ENCODE measurements around the gene DSN1. TPM values are rescaled to one million over a fixed set of nuclear protein-coding genes. Genes with fewer than 3 reads are reported as not detected.
"Not testable (repeated sequence)": the region's sequence is repeated elsewhere in the genome, so short reads cannot be mapped to it uniquely, and the experiment has no call there.

The DSN1 gene
- total RNA-seq (2014; rRNA removed) = 40.5 and 42.4 TPM in 2 replicates
- polyA plus RNA-seq (2012) = 12.1 TPM

- DNase-seq (ENCODE audit: low read depth) = peak; percentile 94
These were observed at the start of gene DSN1 for GRCh38 chr20:36773597-36774390. Gene DSN1 (minus strand): TSS chr20:36773763. CDS start chr20:36771458, 2,305 bp downstream.

DNA sequence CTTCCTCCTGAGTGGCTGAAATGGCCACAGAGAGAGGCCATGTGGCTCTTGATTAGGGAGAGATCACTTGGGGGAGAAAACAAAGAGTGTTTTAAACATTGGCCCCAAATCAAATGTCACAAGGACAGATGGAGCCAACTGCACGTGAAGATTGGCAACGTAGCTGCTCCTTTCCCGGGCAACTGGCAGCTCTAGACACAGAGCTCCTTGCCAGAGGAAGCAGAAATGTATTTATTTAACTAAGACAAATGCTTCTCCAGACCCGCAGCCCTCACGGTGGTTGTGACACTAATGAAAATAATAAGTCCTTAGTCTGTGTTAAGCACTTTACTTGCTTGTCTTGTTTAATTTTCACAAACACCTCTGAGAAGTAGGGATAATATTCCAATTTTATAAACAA lies 49.6 kb upstream of the DSN1 start:
- no peak for DNase-seq (ENCODE audit: low read depth)

- no peak for DNase-seq (ENCODE audit: low read depth)
These were observed 48.4 kb upstream of the DSN1 start for GRCh38 chr20:36821964-36822437.

DNA sequence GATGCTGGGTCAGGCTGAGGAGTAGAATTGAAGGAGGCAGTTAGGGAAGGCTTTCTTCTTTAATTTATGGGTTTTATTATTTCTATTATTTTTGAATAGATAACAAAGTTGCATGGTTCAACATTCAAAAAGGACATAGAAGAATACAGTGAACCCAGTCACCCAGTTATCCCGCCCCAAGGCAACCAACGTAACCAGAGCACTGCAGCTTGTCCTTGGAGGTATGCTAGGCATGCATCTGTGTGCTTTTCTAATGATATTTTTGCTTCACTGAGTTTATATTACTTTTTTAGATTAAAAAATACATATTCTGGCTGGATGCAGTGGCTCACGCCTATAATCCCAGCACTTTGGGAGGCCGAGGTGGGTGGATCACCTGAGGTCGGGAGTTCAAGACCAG lies 47.4 kb upstream of the DSN1 start:
- no peak for DNase-seq (ENCODE audit: low read depth)

DNA sequence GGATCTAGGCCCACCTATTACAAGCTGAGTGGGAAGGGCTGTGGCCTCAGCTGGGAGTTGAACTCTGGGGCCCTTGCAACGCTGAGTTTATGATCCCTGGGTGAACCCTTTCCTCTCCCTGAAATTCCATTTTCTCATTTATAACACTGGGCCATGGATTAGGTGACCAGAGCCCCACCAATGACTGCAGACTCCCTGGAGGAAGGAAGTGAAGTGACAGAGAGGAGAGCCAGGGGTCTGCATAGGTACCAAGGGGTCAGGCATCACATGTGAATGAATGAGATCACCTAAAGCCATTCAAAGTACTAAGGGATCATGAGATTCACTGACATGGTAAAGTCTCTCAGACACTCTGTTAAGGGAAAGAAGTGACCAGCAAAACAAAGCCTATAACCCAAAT lies 46.5 kb upstream of the DSN1 start:
- no peak for DNase-seq (ENCODE audit: low read depth)

DNA sequence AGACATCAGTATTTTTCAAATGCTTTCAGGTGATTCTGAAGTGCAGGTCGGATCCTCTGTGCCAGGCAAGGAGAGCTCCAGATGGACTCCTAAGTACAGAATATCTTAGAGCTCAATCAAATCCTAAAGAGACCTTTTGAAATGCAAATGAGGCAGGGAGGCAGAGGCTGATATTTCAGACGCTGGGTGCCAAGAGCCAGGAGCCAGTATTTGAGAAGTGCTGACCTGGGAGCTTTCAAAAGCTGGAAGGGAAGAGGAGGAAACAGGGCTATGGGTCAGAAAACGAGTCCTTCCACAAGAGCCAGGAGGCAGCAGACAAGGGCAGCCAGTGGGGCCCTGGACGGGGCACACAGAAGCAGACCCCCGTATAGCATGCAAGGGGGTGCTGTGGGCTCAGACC lies 46.1 kb upstream of the DSN1 start:
- DNase-seq (ENCODE audit: low read depth) = no peak

GRCh38 chr20:36818861-36819260 lies 45.3 kb upstream of the DSN1 start:
- DNase-seq (ENCODE audit: low read depth) = no peak

DNA sequence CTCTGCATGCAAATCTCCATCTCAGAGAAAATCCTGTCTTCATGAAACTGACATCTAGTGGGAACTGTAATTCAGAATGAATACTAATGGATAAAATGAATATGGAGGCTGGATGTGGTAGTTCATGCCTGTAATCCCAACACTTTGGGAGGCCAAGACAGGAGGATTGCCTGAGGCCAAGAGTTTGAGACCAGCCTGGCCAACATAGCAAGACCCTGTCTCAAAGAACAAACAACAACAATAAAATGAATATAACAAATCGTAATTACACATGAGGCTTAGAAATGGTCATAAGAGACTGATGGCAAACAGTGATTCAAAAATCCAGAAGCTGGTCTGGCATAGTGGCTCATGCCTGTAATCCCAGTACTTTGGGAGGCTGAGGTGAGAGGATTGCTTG lies 44.6 kb upstream of the DSN1 start:
- no peak for DNase-seq (ENCODE audit: low read depth)

DNA sequence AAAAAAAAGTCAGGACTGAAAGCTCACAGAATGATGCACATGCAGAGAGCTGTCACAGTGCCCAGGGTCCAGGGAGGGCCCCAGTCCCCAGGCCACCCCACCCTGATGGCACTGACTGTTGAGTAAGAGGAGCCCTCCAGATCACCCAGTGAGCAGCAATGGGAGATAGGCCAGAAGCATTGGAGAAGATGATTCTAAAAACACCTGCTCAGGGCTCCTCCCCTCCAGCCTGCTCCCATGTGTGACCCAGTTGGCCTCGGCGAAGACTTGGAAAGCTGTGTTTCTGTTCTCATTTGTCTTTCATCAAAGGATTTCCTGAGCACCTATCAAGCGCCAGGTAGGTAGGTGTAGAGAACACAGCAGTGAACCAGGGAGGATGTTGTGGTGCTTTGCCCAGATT lies 43.9 kb upstream of the DSN1 start:
- no peak for DNase-seq (ENCODE audit: low read depth)

DNA sequence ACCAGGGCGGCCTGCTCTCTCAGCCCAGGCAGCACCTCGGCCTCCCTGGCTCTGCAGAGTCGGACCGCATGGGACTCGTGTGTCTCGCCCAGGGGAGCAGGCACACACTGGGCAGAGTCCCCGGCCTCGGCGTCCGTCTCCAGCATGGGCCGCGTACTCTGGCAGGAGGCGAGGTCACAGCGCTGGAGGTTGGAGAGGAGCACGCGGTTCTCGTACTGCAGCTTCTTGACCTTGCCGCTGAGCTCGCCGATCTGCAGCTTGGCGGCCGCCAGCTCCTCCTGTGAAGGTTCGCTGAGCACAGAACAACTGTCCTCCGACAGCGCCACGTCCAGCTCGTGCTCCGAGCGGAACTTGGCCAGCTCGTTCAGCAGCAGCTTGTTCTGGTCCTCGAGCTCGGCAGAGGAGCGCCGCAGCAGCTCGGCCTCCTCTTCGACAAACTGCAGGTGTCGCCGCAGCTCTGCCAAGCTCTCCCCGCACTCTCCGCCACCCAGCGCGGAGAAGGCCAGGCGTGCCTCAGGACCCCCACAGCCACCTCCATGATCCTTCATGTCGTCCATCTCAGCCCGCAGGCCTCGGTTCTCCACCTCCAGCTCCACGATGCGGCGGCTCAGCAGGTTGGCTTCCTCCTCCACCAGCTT lies 42.0 kb upstream of the DSN1 start:
- no peak for DNase-seq (ENCODE audit: low read depth)

DNA sequence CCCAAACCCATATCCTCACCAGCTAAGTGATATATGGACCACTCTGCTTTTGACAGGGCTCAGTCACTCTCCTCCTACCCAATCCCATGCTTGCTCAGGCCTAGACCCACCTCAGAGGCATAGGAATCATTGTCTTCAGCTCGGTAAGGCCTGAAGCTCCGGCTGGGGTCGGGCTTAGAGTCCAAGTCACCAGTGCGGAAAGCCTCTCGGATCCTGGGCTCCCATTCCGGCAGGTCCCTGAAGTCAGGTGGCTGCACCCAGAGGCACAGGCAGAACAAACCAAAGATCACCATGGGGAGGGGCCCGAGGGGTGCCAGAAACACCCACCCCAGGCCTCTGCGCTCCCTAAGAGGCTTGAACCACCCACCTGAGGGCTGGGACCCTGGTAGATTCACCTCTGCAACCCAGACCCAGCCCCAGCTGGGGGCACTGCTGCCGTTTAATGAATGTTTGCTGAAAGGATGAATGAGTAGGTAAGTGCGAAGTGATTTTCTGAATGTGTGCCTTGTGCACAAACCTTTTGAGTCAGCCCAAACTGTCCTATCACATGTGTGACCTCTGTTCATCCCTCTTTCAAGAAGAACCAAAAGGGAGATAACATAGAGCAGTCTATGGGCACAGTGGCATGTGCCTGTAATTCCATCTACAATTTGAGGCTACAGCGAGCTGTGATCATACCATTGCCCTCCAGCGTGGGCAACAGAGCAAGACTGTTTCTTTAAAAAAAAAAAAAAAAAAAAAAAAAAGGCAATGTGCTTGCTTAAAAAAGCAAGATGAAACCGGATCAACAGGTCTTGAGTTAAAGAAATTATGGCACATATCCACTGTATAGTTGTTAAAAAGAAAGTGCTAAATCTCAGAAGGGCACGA lies 39.3 kb upstream of the DSN1 start:
- DNase-seq (ENCODE audit: low read depth) = no peak

DNA sequence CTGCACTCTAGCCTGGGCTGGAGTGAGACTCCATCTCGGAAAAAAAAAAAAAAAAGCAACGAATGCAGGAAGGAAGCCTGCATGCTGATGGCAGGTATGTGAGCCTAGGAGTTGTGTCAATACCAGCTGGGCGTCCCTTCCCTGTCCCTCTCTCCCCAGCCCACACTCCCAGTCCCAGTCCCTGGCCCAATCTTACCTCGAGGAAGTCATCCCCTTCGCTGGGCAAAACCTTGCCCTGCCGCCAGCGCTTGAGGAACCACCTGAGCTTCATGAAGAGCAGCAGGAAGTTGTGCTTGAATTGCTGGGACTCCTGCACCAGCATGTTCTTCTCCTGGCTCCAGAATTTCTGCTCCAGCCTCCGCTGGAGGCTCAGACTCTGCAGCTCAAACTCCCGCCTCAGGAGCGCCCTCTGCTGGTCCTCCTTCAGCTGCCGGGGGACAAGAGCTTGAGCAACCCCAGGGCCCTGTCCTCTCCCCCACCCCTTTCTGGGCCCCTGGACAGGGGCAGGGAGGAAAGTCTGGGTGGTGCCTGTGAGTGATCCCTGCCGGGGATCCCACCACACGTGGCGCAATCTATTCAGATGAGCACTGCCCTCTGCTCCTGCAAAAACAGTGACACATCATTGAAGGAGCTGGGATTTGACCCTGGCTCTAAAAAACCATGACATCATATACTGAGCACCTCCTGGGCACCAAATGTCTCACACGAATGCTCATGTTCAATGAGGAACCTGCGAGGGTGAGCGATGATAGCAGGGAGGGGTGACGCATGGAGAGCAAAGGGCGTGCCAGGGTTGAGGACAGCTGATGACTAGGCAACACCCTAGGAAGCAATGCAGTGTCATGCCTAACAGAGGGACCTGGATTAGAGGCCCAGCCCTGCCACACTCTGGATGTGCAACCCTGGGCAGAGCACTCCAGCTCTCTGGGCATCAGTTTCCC lies 35.0 kb upstream of the DSN1 start:
- peak; percentile 93 for DNase-seq (ENCODE audit: low read depth)

GRCh38 chr20:36806049-36806448 lies 32.5 kb upstream of the DSN1 start:
- DNase-seq (ENCODE audit: low read depth) = no peak

DNA sequence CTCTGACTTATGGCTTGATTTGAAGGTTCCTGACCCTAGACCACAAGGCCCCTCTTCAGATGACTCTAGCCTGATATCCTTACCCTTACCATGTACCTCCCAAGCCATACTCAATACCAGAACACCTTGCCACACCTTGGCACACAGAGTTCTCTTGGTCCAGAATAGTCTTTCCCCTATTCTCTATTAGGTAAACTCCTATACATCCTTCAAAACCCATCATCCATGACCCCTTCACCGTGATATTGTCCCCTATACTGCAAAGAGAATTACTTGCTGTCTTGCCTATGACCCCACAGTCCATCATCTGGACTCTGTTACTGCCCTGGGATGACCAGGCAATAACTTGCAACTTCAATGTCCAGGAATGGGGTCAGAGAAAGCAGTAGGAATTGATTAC lies 31.8 kb upstream of the DSN1 start:
- no peak for DNase-seq (ENCODE audit: low read depth)

DNA sequence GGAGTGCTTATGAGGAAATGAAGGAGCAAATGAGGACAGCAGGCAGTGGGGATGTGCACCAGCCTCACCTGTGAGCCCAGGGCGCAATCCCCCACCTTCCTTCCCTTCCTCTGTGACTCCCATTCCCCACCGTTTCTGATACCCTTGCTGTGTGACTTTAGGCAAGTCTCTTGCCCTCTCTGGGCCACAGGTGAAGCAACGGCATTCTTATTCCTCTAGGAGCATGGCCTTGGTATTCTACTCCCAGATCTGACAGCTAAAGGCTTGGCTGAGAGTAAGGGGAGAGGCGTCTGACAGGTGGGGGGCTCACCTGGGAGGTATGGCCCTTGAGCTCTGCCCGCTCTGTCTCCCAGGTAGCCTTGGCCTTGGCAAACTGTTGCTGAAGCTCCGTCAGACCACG lies 30.9 kb upstream of the DSN1 start:
- no peak for DNase-seq (ENCODE audit: low read depth)

GRCh38 chr20:36802326-36803222 lies 29.0 kb upstream of the DSN1 start:
- DNase-seq (ENCODE audit: low read depth) = peak; percentile 72

DNA sequence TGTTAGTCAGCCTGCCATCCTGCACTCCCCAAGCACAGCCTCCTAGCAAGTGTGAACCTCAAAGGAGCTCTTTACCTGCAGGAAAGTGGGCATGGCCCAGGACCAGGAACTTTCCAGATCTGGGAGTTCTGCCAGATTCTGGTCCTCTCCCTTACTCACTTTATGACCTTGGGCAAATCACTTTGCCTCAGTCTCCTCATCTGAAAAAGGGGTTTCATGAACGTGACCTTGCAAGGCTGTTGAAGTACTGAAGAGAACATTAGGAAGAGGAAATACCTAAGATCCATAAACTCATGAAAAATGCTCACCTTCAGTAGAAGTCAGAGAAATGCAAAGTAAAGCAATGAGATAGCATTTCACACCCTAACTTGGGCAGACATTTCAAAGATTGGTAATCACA lies 26.8 kb upstream of the DSN1 start:
- no peak for DNase-seq (ENCODE audit: low read depth)

DNA sequence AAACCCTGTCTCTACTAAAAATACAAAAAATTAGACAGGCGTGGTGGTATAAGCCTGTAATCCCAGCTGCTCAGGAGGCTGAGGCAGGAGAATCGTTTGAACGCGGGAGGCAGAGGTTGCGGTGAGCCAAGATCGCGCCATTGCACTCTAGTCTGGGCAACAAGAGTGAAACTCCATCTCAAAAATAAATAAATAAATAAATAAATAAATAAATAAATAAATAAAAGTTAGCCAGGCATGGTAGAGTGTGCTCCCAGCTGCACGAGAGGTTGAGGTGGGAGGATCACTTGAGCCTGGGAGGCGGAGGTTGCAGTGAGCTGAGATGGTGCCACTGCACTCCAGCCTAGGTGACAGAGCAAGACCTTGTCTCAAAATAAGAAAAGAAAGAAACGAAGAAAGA lies 25.8 kb upstream of the DSN1 start:
- not testable (repeated sequence) for DNase-seq (ENCODE audit: low read depth)

GRCh38 chr20:36796875-36797274 lies 23.3 kb upstream of the DSN1 start:
- DNase-seq (ENCODE audit: low read depth) = no peak

GRCh38 chr20:36796117-36796516 lies 22.6 kb upstream of the DSN1 start:
- DNase-seq (ENCODE audit: low read depth) = no peak

All from LHCN-M2 (cell line).